Left ventricle myocardium inferior (tissue), 1 donor: Measurements from ENCODE around the gene AMPH. TPM values are rescaled to one million over a fixed set of nuclear protein-coding genes. Genes with fewer than 3 reads are reported as not detected.
"Not testable (repeated sequence)": the region's sequence is repeated elsewhere in the genome, so short reads cannot be mapped to it uniquely, and the experiment has no call there.

Source experiments
- DNase-seq: peaks from one replicate; pipeline ENCODE4 v3.0.0-alpha.2; 2020
- H3K27ac ChIP-seq: fragments of 200-600 bp; replicated peaks from 2 replicates; pipeline ENCODE4 v1.8.0; 2021
- H3K27me3 ChIP-seq: fragments of 200-600 bp; 2 replicates; pipeline ENCODE4 v1.8.0; 2021; ENCODE audit warnings: low read depth
- H3K36me3 ChIP-seq: fragments of 200-600 bp; 2 replicates; pipeline ENCODE4 v1.8.0; 2021
- H3K4me1 ChIP-seq: fragments of 200-600 bp; 2 replicates; pipeline ENCODE4 v1.8.0; 2021
- H3K4me3 ChIP-seq: fragments of 200-600 bp; 2 replicates; pipeline ENCODE4 v1.8.0; 2021; ENCODE audit warnings: mild to moderate bottlenecking, moderate library complexity
- H3K9me3 ChIP-seq: fragments of 200-600 bp; replicated peaks from 2 replicates; pipeline ENCODE4 v1.8.0; 2021
- CTCF ChIP-seq: fragments of 200-600 bp; IDR thresholded peaks from 2 replicates; pipeline ENCODE4 v1.8.0; 2021; ENCODE audit warnings: antibody characterized with exemption, mild to moderate bottlenecking, borderline replicate concordance
- intact Hi-C: fragments of 100-400 bp; cut with micrococcal nuclease; formaldehyde crosslinking; loops from one replicate; pipeline ENCODE4 v1.11.0; 2022
- total RNA-seq: library from RNA; stranded (reverse); fragmentation: NEBNext Ultra II Directional; extraction: Animal tissue kit (Norgen Biotek cat#: 25700); gene quantifications from one replicate; pipeline ENCODE4 v1.2.1, GENCODE V29; 2021
- donor health status: DM: no; HTN: yes; CAD: no; lungs with severe emphysema.

Gene AMPH
- total RNA-seq, 1 donor from 2014 or later = 2.6 TPM

DNA sequence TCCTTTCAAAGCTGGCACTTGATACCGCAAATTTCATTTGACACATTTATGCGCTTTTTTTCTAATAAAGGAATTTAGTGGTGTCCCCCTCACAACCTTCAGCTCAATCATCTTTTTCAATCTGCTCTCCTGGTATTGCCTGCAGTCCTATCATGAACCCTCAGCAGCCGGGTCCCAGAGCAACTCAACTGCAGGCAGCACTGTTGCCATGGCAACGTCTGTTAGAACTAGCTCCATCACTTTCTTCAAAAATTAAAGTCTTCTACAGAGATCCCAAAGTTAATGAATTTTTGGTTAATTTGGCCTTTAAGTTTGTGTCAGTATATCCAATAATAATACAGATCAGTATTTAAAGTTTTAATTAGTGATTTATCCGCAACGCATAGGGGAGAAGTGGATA lies 221.6 kb downstream of the AMPH start:
- no peaks in the 10 kb centered on the region for H3K4me1 ChIP-seq
- no peak for TF ChIP-seq CTCF
- H3K4me3 ChIP-seq = no peak overlapping the region
- peaks cover 12% of the 10 kb centered on the region for H3K9me3 ChIP-seq
- no peaks in the 10 kb centered on the region for H3K27me3 ChIP-seq
- intact Hi-C loops = no loop called here
- H3K27ac ChIP-seq = no peak overlapping the region
- DNase-seq = no peak
- H3K36me3 ChIP-seq = no peaks in the 10 kb centered on the region

GRCh38 chr7:38398725-38399321 lies 232.3 kb downstream of the AMPH start:
- Histone ChIP-seq H3K9me3 (no peaks in the 10 kb centered on the region), H3K27ac (no peak overlapping the region), H3K4me1 (no peaks in the 10 kb centered on the region), H3K4me3 (no peak overlapping the region), H3K27me3 (no peaks in the 10 kb centered on the region), H3K36me3 (no peaks in the 10 kb centered on the region)
- intact Hi-C loops = no loop called here
- peak; percentile 85 for TF ChIP-seq CTCF
- DNase-seq = peak; percentile 45

DNA sequence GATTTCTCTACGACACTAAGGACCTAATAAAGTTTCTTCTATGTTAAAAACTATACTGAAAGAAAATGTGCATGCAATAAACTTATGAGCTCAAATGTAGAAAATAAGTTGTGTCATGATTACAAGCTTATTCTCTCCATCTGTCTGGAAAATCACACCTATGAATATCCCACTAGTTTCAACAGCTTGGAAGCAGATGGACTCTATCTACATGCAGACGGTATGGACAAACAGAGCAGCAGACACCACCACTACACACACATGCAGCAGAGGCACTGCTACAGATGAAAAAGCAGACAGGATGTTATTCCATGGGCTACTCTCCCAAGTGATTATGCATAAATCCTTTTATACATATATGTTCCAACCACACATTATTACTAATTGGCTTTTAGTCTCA lies 234.3 kb downstream of the AMPH start:
- no peak overlapping the region for H3K27ac ChIP-seq
- H3K27me3 ChIP-seq = no peaks in the 10 kb centered on the region
- H3K4me3 ChIP-seq = no peak overlapping the region
- no peaks in the 10 kb centered on the region for H3K9me3 ChIP-seq
- intact Hi-C loops = no loop called here
- DNase-seq = no peak
- no peaks in the 10 kb centered on the region for H3K4me1 ChIP-seq
- H3K36me3 ChIP-seq = no peaks in the 10 kb centered on the region
- TF ChIP-seq CTCF = no peak

GRCh38 chr7:38395921-38396552 lies 235.1 kb downstream of the AMPH start:
- H3K9me3 ChIP-seq, H3K36me3 ChIP-seq, intact Hi-C loops, H3K4me3 ChIP-seq, H3K27ac ChIP-seq, H3K27me3 ChIP-seq, H3K4me1 ChIP-seq, DNase-seq: not testable (repeated sequence)

DNA sequence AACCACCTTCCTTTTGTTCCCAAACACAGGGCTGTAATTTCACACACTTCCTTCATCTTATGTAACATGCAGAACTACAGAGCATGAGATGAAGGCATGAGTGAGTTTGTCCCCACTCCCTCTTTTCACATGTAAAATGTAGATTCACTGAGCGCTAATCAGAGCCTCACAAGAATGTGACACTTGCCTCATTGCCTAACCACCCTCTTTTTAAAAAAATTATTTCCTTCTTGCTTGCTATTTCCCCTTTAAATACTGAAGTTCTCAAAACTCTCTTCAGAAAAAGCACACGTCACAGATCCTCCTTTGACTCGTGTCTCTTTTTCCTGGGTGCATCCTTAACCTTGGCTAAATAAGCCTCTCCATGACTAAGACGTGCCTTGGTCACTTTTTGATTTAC lies 236.5 kb downstream of the AMPH start:
- H3K27me3 ChIP-seq = no peaks in the 10 kb centered on the region
- H3K4me3 ChIP-seq = no peak overlapping the region

More for the DNA sequence above, 236.5 kb downstream of the AMPH start:
- no peaks in the 10 kb centered on the region for H3K36me3 ChIP-seq
- TF ChIP-seq CTCF = no peak
- no peak overlapping the region for H3K27ac ChIP-seq
- intact Hi-C loops = no loop called here
- no peak for DNase-seq
- H3K9me3 ChIP-seq = no peaks in the 10 kb centered on the region
- no peaks in the 10 kb centered on the region for H3K4me1 ChIP-seq
